Measurements from ENCODE around the gene HBG1.
A peak's percentile ranks its signal among the peaks of the same experiment; 100 is the strongest.
"Not testable (repeated sequence)": the region's sequence is repeated elsewhere in the genome, so short reads cannot be mapped to it uniquely, and the experiment has no call there.

HBG1 gene
- 0 reads per million in 4 donors for total RNA-seq

DNA sequence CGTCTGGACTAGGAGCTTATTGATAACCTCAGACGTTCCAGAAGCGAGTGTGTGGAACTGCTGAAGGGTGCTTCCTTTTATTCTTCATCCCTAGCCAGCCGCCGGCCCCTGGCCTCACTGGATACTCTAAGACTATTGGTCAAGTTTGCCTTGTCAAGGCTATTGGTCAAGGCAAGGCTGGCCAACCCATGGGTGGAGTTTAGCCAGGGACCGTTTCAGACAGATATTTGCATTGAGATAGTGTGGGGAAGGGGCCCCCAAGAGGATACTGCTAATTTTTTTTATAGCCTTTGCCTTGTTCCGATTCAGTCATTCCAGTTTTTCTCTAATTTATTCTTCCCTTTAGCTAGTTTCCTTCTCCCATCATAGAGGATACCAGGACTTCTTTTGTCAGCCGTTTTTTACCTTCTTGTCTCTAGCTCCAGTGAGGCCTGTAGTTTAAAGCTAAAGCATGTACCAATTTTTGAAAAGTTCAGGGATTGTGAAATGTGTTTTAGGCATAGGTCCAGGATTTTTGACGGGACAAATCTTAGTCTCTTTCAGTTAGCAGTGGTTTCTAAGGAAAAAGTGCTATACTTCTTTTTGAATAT lies at the start of gene HBG1:
HBG1 (minus strand) TSS at position 51 of the 590 bp plus-strand sequence. CDS start 53 bp downstream, outside the sequence.
- not testable (repeated sequence) for DNase-seq

DNA sequence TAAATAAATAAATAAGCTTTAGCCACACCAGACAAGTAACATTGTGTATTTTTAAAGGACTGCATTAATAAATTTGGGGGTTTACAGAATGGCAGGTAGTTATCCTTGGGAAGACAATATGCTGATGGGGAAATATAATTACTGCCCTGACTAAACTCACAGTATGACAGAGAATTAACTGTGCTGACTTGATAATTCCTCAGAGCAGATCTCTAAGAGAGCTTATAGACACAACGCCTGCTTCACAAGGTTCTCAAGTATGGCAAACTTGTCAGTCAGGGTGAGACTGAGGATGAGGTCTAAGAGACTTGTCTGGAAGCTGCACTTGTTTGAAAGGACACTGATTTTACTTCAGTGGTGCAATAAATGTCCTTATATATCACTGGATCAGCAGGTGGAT lies 48.8 kb upstream of the HBG1 start:
- DNase-seq, result no peak

DNA sequence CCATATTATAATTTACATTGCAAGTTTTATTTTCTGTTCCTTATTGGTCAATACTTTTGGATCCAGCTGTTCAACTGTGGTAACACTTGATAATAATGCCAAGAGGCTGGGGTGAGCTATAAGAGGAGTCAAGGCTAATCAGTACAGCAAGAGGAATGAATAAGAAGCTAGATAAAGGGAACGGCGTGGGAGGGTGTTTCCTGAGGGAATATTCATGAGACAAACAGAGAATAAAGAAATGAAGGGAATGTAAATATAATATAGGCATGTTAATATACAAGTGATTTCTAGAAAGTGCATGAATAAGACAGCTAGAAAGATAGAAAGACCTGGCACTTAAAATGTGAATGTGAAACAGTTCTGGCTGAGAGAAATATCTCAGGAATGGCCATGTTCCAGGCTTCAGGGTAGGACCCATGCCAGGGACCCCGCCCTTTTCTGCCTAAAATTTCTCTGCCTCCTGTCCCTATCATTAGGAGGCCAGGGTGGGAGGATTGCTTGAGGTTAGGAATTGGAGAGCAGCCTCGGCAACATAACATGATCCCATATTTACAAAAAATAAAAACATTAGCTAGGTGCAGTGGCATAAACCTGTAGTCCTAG lies 48.2 kb upstream of the HBG1 start:
- DNase-seq, result no peak

DNA sequence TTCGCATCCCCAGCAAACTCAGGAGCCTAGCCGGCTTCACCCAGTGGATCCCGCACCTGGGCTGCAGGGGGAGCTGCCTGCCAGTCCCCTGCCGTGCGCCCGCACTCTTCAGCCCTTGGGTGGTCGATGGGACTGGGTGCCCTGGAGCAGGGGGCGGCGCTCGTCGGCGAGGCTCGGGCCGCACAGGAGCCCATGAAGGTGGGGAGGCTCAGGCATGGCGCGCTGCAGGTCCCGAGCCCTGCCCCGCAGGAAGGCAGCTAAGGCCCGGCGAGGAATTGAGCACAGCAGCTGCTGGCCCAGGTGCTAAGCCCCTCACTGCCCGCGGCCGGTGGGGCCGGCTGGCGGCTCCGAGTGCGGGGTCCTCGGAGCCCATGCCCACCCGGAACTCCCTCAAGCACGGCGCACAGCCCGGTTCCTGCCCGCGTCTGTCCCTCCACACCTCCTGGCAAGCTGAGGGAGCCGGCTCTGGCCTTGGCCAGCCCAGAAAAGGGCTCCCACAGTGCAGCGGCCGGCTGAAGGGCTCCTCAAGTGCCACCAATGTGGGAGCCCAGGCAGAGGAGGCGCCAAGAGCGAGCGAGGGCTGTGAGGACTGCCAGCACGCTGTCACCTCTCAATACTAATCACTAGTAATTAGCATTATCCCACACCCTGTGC lies 44.8 kb upstream of the HBG1 start:
- DNase-seq, result not testable (repeated sequence)

DNA sequence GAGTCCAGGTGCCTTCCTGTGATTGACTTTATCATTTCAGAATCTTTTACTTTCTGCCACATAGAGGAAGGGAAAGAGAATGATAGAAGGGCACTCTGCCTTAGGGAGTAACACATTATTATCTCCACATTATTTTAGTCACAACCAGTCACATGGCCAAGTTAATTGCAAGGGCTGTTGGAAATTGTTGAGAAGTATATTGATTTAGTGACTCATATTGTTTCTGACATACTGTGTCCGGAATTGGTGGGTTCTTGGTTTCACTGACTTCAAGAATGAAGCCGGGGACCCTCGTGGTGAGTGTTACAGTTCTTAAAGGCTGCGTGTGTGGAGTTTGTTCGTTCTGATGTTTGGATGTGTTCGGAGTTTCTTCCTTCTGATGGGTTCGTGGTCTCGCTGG lies 43.4 kb upstream of the HBG1 start:
- no peak for DNase-seq

DNA sequence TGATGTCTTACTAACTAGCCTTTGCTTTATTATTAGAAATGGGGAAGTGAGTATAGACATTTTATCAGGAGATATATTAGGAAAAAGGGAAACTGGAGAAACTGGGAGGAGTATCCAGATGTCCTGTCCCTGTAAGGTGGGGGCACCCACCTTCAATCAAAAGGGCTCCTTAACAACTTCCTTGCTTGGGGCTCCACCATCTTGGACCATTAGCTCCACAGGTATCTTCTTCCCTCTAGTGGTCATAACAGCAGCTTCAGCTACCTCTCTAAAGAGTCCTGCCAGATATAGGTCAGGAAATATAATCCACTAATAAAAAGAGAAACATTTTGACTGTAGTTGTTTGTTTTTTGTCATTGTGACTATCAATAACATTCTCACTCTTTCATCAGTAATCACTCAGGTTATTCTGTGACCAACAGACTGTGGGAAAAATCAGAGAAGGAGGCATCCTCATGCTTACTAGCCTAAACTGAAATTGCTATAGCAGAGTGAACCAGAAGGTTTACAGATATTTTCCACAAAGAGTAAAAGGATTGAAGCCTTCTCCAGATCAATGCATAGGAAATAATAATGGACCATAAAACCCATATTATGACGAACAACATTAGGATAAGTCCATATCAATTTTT lies 41.7 kb upstream of the HBG1 start:
- DNase-seq, result peak in 1 of 5 donors; percentile 13

DNA sequence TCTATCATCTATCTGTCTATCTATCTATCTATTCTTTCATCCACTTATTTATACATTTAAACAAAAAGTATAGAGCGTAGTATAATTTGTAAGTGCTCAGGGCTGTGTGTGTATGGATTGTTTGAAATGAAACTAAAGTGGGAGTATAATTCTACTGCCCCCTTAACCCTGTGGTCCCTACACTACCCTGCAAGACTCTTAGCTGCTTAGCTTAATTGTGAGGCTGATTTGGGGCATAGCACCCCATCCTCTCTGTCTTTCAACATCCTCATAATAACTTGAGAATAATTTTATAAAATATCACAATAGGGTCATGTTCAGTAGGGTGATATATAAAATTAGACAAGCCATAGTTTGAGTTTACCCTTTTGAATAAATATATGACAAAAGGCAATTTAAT lies 40.4 kb upstream of the HBG1 start:
- DNase-seq, result no peak

DNA sequence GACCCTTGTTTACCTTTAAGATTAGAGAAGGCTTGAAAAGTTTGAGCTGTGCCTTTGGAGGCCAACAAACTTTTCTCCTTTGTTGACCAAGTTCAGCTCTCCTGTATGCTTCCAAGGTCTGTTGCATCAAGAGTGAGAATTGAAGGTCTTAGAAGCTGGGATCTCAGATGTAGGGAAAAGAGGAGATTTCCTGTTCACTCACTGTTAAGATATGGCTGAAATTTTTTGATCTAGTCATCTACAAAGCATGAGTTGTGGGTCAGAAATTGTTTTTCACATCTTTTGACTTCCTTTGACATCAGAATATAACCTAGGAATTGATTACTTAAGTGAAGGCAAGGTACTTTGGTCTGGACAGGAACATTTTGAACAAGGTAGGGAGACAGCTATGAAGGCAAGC lies 40.0 kb upstream of the HBG1 start:
- no peak for DNase-seq

DNA sequence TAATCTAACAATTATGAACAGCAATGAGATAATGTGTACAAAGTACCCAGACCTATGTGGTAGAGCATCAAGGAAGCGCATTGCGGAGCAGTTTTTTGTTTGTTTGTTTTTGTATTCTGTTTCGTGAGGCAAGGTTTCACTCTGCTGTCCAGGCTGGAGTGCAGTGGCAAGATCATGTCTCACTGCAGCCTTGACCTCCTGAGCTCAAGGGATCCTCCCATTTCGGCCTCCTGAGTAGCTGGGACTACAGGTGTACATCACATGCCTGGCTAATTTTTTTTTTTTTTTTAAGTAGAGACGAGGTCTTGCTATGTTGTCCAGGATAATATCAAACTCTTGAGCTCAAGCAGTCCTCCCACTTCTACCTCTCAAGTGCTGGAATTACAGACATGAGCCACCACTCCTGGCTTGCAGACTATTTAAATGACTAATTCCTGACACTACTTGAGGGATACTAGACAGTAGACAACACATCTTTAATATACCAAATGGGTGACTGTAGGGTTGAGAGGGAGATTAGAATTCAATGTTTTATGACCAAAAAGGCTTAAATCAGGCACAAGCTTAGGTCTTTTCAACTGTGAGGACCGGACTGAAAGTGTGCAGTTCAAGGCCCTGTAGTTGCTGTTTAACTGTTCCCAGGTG lies 39.4 kb upstream of the HBG1 start:
- no peak for DNase-seq

DNA sequence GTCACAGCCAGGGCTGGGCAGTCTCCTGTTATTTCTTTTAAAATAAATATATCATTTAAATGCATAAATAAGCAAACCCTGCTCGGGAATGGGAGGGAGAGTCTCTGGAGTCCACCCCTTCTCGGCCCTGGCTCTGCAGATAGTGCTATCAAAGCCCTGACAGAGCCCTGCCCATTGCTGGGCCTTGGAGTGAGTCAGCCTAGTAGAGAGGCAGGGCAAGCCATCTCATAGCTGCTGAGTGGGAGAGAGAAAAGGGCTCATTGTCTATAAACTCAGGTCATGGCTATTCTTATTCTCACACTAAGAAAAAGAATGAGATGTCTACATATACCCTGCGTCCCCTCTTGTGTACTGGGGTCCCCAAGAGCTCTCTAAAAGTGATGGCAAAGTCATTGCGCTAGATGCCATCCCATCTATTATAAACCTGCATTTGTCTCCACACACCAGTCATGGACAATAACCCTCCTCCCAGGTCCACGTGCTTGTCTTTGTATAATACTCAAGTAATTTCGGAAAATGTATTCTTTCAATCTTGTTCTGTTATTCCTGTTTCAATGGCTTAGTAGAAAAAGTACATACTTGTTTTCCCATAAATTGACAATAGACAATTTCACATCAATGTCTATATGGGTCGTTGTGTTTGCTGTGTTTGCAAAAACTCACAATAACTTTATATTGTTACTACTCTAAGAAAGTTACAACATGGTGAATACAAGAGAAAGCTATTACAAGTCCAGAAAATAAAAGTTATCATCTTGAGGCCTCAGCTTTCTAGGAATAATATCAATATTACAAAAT lies 38.6 kb upstream of the HBG1 start:
- no peak for DNase-seq

DNA sequence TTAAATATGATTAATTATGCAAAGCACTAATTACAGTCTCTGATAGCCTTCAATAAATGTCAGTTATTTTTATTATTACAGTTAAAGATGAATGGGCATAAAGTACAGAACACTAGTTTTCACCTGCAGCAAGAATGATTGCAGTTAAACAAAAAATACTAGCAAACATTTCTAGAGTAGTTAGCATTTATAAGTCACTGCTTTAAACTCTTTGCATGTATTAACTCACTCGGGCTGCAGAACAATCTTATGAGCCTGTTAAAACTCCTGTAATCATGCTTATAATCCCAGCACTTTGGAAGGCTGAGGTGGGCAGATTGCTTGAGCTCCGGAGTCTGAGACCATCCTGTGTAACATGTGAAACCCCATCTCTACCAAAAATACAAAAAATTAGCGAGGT lies 37.2 kb upstream of the HBG1 start:
- DNase-seq, result no peak

DNA sequence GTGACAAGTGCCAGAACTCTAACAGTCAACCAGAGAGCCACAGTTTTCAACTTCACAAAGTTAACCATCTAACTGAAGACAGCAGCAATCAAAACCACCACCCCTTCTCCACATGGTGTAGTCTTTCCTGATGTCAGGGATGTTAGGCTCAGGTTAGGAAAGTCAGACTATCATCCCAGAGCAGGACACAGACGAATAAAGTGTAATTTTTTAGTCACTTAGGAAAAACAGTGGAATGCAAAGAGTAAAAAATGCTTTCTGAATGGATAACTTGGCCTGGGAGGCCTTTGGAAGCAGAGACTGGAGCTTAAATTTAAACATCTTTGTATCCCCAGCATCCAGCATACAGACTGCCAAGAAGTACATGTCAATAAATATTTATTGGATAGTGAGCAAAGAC lies 36.7 kb upstream of the HBG1 start:
- no peak for DNase-seq

DNA sequence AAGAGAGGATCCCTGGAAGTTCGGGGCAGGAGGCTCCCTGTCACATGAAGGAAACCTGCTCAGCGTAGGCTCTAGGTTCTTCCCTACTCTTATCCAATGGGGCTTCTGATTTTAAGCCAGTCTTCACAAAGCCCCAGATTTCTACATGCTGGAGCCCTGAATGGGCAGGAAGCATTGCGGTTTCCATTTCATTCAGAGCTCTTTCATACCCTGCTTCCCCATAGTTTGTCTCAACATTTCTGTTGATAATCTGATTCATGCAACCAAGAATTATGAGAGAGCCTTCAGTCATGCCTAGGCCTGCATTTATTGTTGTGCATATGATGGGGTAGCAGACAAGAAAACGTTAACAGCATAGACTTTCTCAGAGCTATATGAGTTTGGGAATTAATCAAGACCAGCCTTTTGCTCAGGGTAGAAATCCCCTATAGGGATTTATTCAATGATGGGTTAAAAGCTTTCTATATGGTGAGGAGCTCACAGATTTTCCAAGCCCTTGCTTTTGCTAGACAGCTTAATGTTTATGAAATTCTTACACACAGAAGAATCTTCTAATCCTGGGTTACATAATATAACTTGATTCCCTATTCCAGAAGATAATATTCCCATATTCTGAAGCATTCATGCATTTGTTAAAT lies 36.2 kb upstream of the HBG1 start:
- DNase-seq, result no peak

DNA sequence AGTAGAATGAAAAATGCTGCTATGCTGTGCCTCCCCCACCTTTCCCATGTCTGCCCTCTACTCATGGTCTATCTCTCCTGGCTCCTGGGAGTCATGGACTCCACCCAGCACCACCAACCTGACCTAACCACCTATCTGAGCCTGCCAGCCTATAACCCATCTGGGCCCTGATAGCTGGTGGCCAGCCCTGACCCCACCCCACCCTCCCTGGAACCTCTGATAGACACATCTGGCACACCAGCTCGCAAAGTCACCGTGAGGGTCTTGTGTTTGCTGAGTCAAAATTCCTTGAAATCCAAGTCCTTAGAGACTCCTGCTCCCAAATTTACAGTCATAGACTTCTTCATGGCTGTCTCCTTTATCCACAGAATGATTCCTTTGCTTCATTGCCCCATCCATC lies 35.0 kb upstream of the HBG1 start:
- no peak for DNase-seq

DNA sequence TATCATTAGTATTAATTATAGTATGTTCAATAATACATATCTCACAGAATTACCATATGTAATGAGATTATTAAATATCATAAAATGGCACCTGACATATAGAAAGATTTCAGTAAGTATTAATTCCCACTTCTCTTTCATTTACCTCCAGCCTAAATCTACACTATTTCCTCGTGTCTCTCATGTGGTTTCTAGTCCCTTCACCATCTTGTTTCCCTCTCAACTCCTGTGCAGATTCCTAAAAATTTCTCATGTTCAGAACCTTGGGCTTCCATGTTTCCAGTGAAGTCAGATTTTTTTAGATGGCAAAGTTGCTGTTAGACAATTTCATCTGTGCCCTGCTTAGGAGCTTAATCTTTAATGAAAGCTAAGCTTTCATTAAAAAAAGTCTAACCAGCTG lies 34.2 kb upstream of the HBG1 start:
- no peak for DNase-seq

DNA sequence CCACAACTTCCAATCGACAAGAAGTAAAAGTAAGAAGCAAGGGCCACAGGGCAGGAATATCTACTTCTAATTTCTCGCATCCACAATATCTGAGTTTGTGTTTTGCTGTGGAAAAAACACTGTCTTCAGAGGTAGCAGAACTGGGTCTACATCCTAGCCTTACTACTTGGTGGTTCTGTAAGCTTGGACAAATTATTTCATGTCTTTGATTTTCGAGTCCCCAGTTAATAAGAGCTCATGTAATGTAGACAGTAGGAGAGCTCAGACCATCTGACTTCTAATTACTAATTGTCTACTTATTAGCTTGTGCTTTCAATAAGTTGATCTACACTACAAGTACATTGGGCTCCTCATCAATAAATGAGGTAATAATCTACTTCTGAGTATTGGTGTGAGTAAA lies 33.4 kb upstream of the HBG1 start:
- no peak for DNase-seq

DNA sequence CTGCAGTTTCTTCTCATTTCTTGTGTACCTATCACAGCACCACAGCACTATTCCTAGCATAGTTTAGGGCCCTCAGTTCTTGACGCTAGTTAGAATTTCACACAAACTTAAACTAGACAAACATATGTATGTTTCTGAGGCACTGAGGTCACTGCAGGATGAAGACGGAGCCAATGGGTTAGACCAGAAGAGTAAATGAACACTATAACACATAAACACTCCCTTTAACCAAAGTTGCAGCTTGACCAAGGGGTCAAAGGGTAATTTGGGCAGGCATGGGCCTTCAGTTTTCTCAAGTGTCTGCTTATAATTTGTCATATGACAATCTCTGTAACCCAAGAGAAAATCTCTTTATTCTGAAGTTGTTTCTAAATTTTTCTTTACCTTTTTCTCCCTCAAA lies 33.0 kb upstream of the HBG1 start:
- no peak for DNase-seq

DNA sequence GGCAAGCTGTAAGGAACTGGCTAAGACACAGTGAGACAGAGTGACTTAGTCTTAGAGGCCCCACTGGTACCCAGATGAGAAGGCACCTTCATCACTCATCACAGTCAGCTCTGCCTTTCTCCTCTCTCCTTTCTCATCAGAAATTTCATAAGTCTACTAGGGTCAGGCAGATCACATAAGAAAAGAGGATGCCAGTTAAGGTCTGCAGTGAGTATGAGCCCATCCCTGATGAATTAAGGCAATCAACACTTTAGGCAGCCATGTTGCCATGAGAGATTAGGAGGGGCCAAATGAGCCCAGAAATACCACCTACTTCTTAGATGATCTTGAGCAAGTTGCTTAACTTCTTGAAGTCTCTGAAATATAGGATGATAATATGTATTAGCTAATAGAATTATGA lies 31.9 kb upstream of the HBG1 start:
- DNase-seq, result no peak

DNA sequence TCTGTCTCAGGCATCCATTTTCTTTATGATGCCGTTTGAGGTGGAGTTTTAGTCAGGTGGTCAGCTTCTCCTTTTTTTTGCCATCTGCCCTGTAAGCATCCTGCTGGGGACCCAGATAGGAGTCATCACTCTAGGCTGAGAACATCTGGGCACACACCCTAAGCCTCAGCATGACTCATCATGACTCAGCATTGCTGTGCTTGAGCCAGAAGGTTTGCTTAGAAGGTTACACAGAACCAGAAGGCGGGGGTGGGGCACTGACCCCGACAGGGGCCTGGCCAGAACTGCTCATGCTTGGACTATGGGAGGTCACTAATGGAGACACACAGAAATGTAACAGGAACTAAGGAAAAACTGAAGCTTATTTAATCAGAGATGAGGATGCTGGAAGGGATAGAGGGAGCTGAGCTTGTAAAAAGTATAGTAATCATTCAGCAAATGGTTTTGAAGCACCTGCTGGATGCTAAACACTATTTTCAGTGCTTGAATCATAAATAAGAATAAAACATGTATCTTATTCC lies 31.0 kb upstream of the HBG1 start:
- DNase-seq, result peak in 1 of 5 donors; percentile 66

DNA sequence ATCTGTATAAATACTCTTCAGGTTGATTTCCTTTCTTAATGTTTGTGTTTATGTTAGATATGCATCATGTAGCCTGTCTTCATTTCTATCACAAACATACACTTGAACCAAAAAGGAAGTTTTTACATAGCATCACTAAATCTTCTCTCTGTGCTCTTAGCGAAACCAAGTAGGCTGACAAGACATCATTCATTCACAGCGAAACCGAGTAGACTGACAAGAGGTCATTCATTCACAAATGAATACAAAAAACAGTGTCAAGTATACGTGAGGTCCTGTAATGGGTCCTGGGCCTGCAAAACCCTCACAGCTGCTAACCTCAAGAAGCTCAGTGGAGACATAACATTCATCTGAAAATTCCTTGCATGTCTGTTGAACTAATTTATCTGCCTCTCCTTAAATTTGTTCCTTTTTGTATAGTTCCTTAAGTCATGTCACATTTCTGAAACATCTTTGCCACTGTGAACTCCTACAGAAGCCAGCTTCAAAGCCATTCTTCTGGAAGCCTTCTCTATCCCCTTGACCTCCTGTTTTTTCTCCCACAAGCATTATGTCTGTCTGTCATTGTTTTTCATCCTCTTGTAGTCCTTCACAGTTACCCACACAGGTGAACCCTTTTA lies 29.9 kb upstream of the HBG1 start:
- no peak for DNase-seq

DNA sequence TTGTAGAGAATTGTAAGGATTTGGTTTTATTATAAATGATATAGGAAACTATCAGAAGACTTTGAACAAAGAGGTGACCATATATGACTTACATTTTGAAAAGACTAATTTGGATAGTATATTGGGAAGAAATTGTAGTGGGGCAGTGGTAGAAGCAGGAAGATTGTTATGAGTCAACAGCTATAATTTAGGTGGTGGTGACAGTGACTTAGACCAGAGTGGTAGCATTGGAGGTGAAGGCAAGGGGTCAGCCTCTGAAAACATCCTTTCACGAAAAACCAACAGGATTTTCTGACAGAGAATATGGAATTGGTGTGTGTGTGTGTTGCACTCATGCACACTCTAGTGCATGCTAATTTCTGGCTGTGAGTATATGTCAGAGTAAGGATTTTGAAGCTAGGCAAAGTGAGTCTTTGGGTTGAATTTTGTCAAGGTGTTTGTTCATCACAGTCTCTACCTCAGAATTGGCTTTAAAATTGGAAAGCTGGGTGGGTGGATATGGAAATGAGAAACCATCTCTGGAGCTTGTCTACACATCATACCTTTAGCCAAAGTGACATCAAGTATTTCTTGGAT lies 28.2 kb upstream of the HBG1 start:
- DNase-seq, result no peak

Data from T-helper 1 cell (primary cell).